Neural progenitor cell (in vitro differentiated cells): ENCODE data around the gene ERI2. TPM values are rescaled to one million over a fixed set of nuclear protein-coding genes. Genes with fewer than 3 reads are reported as not detected.

Source experiments
- DNase-seq: peaks from one replicate; pipeline ENCODE4 v3.0.0-alpha.2; 2016; ENCODE audit warnings: low spot score
- H2AFZ ChIP-seq: fragments of 200-600 bp; sonication (generic); replicated peaks from 2 replicates; pipeline ENCODE4 v1.6.1; 2016; ENCODE audit warnings: antibody characterized with exemption
- H3F3A ChIP-seq: fragments of 200-600 bp; sonication (generic); 2 replicates; pipeline ENCODE4 v1.6.1; 2016; ENCODE audit warnings: antibody characterized with exemption, low read depth
- H3K27ac ChIP-seq: fragments of 200-600 bp; sonication (generic); 2 replicates; pipeline ENCODE4 v1.5.1; 2016; ENCODE audit warnings: mild to moderate bottlenecking
- H3K27me3 ChIP-seq: fragments of 200-600 bp; sonication (generic); 2 replicates; pipeline ENCODE4 v1.6.1; 2016; ENCODE audit warnings: mild to moderate bottlenecking, moderate library complexity
- H3K36me3 ChIP-seq: fragments of 200-600 bp; sonication (generic); 2 replicates; pipeline ENCODE4 v1.5.1; 2016
- H3K4me1 ChIP-seq: fragments of 200-600 bp; sonication (generic); 2 replicates; pipeline ENCODE4 v1.6.1; 2016; ENCODE audit warnings: mixed run types
- H3K4me2 ChIP-seq: fragments of 200-600 bp; sonication (generic); 2 replicates; pipeline ENCODE4 v1.6.1; 2016
- H3K4me3 ChIP-seq: fragments of 200-600 bp; sonication (generic); 2 replicates; pipeline ENCODE4 v1.5.1; 2016
- H3K79me2 ChIP-seq: fragments of 200-600 bp; sonication (generic); 2 replicates; pipeline ENCODE4 v1.6.1; 2016; ENCODE audit warnings: low read depth
- H3K9ac ChIP-seq: fragments of 200-600 bp; sonication (generic); 2 replicates; pipeline ENCODE4 v1.6.1; 2016
- H3K9me3 ChIP-seq: fragments of 200-600 bp; sonication (generic); 2 replicates; pipeline ENCODE4 v1.5.1; 2016; ENCODE audit warnings: low read depth
- H4K20me1 ChIP-seq: fragments of 200-600 bp; sonication (generic); 2 replicates; pipeline ENCODE4 v1.6.1; 2016; ENCODE audit warnings: low read depth
- H3K27ac Mint-ChIP-seq: 3 replicates; pipeline ENCODE4 v1.8.0; 2021; ENCODE audit warnings: mixed read lengths
- H3K27me3 Mint-ChIP-seq: 2 replicates; pipeline ENCODE4 v1.8.0; 2022; ENCODE audit warnings: low read depth, mild to moderate bottlenecking, inconsistent platforms, moderate library complexity, mixed read lengths; ENCODE audit not compliant: insufficient read depth
- H3K36me3 Mint-ChIP-seq: 3 replicates; pipeline ENCODE4 v1.8.0; 2021; ENCODE audit warnings: mixed read lengths
- H3K4me1 Mint-ChIP-seq: 3 replicates; pipeline ENCODE4 v1.8.0; 2021; ENCODE audit warnings: mixed read lengths
- H3K4me3 Mint-ChIP-seq: 3 replicates; pipeline ENCODE4 v1.8.0; 2021; ENCODE audit warnings: mild to moderate bottlenecking, moderate library complexity, mixed read lengths
- H3K9me3 Mint-ChIP-seq: 3 replicates; pipeline ENCODE4 v1.8.0; 2020; ENCODE audit warnings: mixed read lengths
- EZH2 ChIP-seq: fragments of 200-600 bp; sonication (generic); IDR thresholded peaks from 2 replicates; pipeline ENCODE4 v1.6.1; 2017; ENCODE audit warnings: antibody characterized with exemption, mild to moderate bottlenecking, moderate library complexity
- EZH2phosphoT487 ChIP-seq: fragments of 200-600 bp; sonication (generic); IDR thresholded peaks from 2 replicates; pipeline ENCODE4 v1.6.1; 2017; ENCODE audit warnings: antibody characterized with exemption
- total RNA-seq: library from RNA; depleted of rRNA; stranded (reverse); fragments of >200 nt; gene quantifications from 2 replicates; pipeline ENCODE4 v1.2.3, GENCODE V29; 2015; ENCODE audit warnings: low replicate concordance
- TF ChIP-seq, protein P1 (sequence below): fragments of 200-600 bp; sonication (generic); IDR thresholded peaks from 2 replicates; pipeline ENCODE4 v1.5.1; 2017; ENCODE audit warnings: antibody characterized with exemption, mild to moderate bottlenecking

Gene ERI2
- total RNA-seq, 1 donor from 2014 or later, result 56.4 TPM

DNA sequence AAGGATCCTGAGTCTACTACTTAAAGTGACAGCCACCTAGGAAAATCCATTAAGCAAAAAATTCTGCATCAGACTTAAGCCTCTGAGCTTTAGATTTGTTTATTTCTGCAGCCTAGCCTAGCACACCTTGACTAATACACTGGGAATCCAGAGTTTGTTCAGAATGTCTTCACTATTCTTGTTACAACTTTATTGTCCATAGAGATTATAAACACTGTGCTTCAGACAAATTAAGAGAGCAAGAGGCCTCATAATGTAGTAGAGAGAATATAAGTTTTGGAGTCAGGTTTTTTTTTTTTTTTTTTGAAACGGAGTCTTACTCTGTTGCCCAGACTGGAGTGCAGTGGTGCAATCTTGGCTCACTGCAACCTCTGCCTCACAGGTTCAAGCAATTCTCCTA lies 55.7 kb downstream of the ERI2 start:
- no peak overlapping the region for H3K9ac ChIP-seq
- no peak overlapping the region for H2AFZ ChIP-seq
- TF ChIP-seq EZH2phosphoT487 (no peak), EZH2 (no peak)
- TF ChIP-seq, protein P1, sequence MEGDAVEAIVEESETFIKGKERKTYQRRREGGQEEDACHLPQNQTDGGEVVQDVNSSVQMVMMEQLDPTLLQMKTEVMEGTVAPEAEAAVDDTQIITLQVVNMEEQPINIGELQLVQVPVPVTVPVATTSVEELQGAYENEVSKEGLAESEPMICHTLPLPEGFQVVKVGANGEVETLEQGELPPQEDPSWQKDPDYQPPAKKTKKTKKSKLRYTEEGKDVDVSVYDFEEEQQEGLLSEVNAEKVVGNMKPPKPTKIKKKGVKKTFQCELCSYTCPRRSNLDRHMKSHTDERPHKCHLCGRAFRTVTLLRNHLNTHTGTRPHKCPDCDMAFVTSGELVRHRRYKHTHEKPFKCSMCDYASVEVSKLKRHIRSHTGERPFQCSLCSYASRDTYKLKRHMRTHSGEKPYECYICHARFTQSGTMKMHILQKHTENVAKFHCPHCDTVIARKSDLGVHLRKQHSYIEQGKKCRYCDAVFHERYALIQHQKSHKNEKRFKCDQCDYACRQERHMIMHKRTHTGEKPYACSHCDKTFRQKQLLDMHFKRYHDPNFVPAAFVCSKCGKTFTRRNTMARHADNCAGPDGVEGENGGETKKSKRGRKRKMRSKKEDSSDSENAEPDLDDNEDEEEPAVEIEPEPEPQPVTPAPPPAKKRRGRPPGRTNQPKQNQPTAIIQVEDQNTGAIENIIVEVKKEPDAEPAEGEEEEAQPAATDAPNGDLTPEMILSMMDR, result no peak
- H3K9me3 ChIP-seq, result no peaks in the 10 kb centered on the region
- no peaks in the 10 kb centered on the region for H3F3A ChIP-seq
- H3K27me3 Mint-ChIP-seq, result no peaks in the 10 kb centered on the region
- H3K4me1 Mint-ChIP-seq, result no peaks in the 10 kb centered on the region
- no peaks in the 10 kb centered on the region for H3K36me3 Mint-ChIP-seq
- H3K4me3 ChIP-seq, result no peak overlapping the region
- no peaks in the 10 kb centered on the region for H3K4me1 ChIP-seq
- no peak overlapping the region for H3K4me3 Mint-ChIP-seq
- DNase-seq, result no peak
- no peaks in the 10 kb centered on the region for H4K20me1 ChIP-seq
- H3K4me2 ChIP-seq, result no peak overlapping the region
- no peaks in the 10 kb centered on the region for H3K36me3 ChIP-seq
- H3K27ac ChIP-seq, result no peak overlapping the region
- no peak overlapping the region for H3K27ac Mint-ChIP-seq
- no peaks in the 10 kb centered on the region for H3K79me2 ChIP-seq
- peaks cover 3% of the 10 kb centered on the region for H3K9me3 Mint-ChIP-seq
- no peaks in the 10 kb centered on the region for H3K27me3 ChIP-seq

DNA sequence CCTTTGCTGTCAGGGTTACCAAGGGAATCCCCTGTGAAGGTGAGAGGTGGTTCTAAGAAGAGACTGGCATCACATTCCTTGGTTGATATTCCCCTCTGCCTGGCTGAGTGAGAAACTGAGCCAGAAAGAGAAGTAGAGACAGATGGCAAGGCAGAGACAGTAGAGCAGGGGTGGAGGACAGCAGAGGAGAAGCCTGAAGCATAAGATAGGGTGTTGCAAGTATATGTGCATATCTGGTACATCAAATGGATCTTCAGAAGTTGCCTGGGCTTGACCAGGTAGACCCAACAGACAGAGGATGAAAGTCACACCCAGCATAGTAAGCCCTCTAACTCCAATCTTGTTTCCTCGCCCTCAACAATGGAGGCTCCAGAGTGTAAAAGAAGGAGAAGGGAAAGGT lies 56.8 kb downstream of the ERI2 start:
- Histone ChIP-seq H3K27me3 (no peaks in the 10 kb centered on the region), H3K36me3 (no peaks in the 10 kb centered on the region), H3K27ac (no peak overlapping the region), H3K9me3 (no peaks in the 10 kb centered on the region), H3K4me1 (no peaks in the 10 kb centered on the region), H2AFZ (no peak overlapping the region), H3K79me2 (no peaks in the 10 kb centered on the region), H3K9ac (no peak overlapping the region), H4K20me1 (no peaks in the 10 kb centered on the region), H3K4me3 (no peak overlapping the region), H3F3A (no peaks in the 10 kb centered on the region), H3K4me2 (no peak overlapping the region)
- no peaks in the 10 kb centered on the region for H3K27me3 Mint-ChIP-seq
- no peaks in the 10 kb centered on the region for H3K4me1 Mint-ChIP-seq
- TF ChIP-seq EZH2 (no peak), EZH2phosphoT487 (no peak)
- TF ChIP-seq, protein P1, result no peak
- no peaks in the 10 kb centered on the region for H3K36me3 Mint-ChIP-seq
- no peak overlapping the region for H3K27ac Mint-ChIP-seq
- peaks cover 3% of the 10 kb centered on the region for H3K9me3 Mint-ChIP-seq
- no peak overlapping the region for H3K4me3 Mint-ChIP-seq
- no peak for DNase-seq

DNA sequence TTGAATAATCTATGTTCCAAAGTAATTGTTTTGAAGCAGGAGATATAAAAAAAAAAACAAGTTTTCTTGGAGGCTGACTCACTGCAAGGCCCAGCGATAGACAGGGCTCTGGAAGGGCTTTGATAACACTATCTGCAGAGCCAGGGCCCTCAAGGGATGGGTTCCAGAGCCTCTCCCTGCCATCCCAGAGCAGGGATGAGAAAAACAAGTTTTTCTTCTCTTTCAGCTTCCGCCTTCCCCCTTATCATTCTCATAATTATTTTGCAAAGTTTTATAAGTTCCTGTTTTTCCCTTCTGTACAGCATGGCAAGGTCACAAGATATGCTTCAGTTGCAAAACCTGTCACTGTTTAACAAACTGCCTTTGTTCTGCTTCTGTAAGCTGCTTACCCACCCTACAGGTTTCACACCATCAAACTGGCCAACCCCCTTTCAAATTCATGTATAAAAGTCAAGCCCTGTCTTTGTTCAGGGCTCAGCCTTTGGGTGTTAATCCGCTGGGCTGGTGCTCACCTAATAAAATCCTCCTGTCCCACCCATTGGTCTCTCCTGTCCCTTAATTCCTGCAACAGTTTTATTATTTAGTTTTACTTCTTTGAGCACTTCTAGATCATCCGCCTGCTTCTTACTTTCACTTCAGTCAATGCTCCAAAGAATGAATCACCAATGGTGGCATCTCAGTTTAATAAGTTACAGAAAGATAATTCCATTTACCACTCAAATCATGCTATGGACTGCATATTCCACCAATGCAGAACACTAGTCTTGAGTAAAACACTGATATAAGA lies 59.0 kb downstream of the ERI2 start:
- Mint-ChIP-seq H3K4me3 (no peak overlapping the region), H3K27me3 (no peaks in the 10 kb centered on the region), H3K4me1 (no peaks in the 10 kb centered on the region), H3K27ac (no peak overlapping the region), H3K36me3 (no peaks in the 10 kb centered on the region), H3K9me3 (peaks cover 3% of the 10 kb centered on the region)
- no peaks in the 10 kb centered on the region for H3F3A ChIP-seq
- TF ChIP-seq EZH2phosphoT487 (no peak), EZH2 (no peak)
- TF ChIP-seq, protein P1, result no peak
- no peaks in the 10 kb centered on the region for H3K9me3 ChIP-seq
- no peaks in the 10 kb centered on the region for H3K4me1 ChIP-seq
- no peaks in the 10 kb centered on the region for H4K20me1 ChIP-seq
- DNase-seq, result no peak
- no peaks in the 10 kb centered on the region for H3K36me3 ChIP-seq
- no peak overlapping the region for H2AFZ ChIP-seq
- no peak overlapping the region for H3K4me2 ChIP-seq
- no peaks in the 10 kb centered on the region for H3K79me2 ChIP-seq
- H3K27ac ChIP-seq, result no peak overlapping the region
- H3K4me3 ChIP-seq, result no peak overlapping the region
- no peak overlapping the region for H3K9ac ChIP-seq
- H3K27me3 ChIP-seq, result no peaks in the 10 kb centered on the region
